Glutamatergic neuron (in vitro differentiated cells): ENCODE results near the gene CCDC116. TPM values are rescaled to one million over a fixed set of nuclear protein-coding genes. Genes with fewer than 3 reads are reported as not detected.

ENCODE experiments used
- DNase-seq: peaks from one replicate; pipeline ENCODE4 v3.0.0; 2022
- H3K27ac Mint-ChIP-seq: one replicate; pipeline ENCODE4 v1.8.0; 2020; ENCODE audit warnings: mild to moderate bottlenecking, mixed read lengths, inconsistent platforms; ENCODE audit not compliant: unreplicated experiment
- H3K27me3 Mint-ChIP-seq: one replicate; pipeline ENCODE4 v1.8.0; 2020; ENCODE audit warnings: mild to moderate bottlenecking, moderate library complexity, mixed read lengths, inconsistent platforms; ENCODE audit not compliant: unreplicated experiment
- H3K36me3 Mint-ChIP-seq: one replicate; pipeline ENCODE4 v1.8.0; 2020; ENCODE audit warnings: mild to moderate bottlenecking, mixed read lengths, inconsistent platforms; ENCODE audit not compliant: unreplicated experiment
- H3K4me1 Mint-ChIP-seq: one replicate; pipeline ENCODE4 v1.8.0; 2020; ENCODE audit warnings: mild to moderate bottlenecking, low read depth, mixed read lengths, inconsistent platforms; ENCODE audit not compliant: unreplicated experiment
- H3K4me3 Mint-ChIP-seq: one replicate; pipeline ENCODE4 v1.8.0; 2020; ENCODE audit warnings: mild to moderate bottlenecking, mixed read lengths, inconsistent platforms; ENCODE audit not compliant: unreplicated experiment
- H3K9me3 Mint-ChIP-seq: one replicate; pipeline ENCODE4 v1.8.0; 2020; ENCODE audit warnings: mild to moderate bottlenecking, moderate library complexity, mixed read lengths, inconsistent platforms; ENCODE audit not compliant: unreplicated experiment
- total RNA-seq: library from RNA; stranded (reverse); fragmentation: NEBNext Ultra II Directional; extraction: Animal tissue kit (Norgen Biotek cat#: 25700); gene quantifications from one replicate; pipeline ENCODE4 v1.2.1, GENCODE V29; 2021; ENCODE audit not compliant: unreplicated experiment
- TF ChIP-seq, protein P1 (sequence below): fragments of 200-600 bp; sonication (generic); IDR thresholded peaks from one replicate; pipeline ENCODE4 v1.5.0; 2021; ENCODE audit not compliant: partially characterized antibody, unreplicated experiment

The CCDC116 gene
- total RNA-seq, 1 donor from 2014 or later: 0.71 TPM

DNA sequence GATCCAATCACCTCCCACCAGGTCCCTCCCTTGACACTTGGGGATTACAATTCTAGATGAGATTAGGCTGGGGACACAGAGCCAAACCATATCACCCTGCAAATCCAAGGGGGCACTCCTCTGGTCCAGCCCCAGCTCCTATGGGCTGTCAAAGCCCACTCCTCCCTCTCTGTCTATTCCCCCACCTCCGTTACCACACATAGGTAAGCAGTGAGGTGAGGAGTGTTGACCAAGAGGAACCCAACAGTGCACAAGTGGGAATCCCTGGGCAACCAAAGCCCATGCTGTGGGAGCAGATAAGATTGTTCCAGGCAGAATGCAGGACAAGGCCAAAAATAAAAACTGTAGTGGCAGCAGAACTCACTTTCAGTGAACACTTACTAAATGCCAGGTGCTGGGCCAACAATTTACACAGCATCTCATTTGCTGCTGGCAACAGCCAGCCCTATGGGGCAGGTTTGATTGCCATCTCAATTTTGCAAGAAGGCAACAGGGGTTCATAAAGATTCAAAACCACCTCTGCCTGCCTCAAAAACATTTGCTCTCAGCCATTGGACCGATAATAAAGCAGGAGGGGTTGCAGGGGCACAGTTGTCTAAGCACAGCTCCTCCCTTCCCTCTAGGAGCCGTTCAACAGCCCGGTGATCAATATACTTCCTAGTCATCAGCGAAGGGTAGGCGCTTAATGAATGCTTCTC lies 18.4 kb downstream of the CCDC116 start:
- peaks cover 17% of the 10 kb centered on the region for H3K4me1 Mint-ChIP-seq
- H3K4me3 Mint-ChIP-seq: peak overlapping the region; percentile 95
- H3K9me3 Mint-ChIP-seq: peaks cover 9% of the 10 kb centered on the region
- peaks cover 9% of the 10 kb centered on the region for H3K27me3 Mint-ChIP-seq
- TF ChIP-seq, protein P1, sequence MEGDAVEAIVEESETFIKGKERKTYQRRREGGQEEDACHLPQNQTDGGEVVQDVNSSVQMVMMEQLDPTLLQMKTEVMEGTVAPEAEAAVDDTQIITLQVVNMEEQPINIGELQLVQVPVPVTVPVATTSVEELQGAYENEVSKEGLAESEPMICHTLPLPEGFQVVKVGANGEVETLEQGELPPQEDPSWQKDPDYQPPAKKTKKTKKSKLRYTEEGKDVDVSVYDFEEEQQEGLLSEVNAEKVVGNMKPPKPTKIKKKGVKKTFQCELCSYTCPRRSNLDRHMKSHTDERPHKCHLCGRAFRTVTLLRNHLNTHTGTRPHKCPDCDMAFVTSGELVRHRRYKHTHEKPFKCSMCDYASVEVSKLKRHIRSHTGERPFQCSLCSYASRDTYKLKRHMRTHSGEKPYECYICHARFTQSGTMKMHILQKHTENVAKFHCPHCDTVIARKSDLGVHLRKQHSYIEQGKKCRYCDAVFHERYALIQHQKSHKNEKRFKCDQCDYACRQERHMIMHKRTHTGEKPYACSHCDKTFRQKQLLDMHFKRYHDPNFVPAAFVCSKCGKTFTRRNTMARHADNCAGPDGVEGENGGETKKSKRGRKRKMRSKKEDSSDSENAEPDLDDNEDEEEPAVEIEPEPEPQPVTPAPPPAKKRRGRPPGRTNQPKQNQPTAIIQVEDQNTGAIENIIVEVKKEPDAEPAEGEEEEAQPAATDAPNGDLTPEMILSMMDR: no peak
- no peaks in the 10 kb centered on the region for H3K36me3 Mint-ChIP-seq
- DNase-seq: peak; percentile 51
- peak overlapping the region; percentile 98 for H3K27ac Mint-ChIP-seq

DNA sequence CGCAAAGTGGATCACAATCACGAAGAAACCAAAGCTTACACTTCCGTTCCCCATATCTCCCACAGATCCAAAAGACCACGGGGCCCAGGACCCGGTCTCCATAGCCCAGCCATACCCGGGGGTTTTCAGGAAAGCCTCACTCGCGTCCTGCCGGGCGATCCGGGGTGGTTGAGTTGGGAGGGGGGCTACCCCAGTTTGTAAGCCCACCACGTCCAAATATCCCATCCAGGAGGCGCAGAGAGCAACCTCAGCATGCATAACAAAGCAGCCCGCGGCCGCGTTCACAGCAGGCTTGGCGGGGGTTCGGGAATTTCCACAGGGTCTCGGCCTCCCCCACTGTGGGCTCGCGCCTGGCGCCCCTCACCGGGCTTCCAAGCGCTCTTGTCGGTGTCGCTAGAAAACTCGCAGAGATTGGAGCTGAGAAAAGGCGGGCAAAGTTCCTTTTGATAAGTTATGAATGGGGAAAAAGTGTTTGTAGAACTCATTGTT lies 19.0 kb downstream of the CCDC116 start:
- Mint-ChIP-seq H3K36me3 (no peaks in the 10 kb centered on the region), H3K27ac (peak overlapping the region; percentile 98), H3K9me3 (peaks cover 12% of the 10 kb centered on the region), H3K4me3 (peak overlapping the region; percentile 95), H3K4me1 (peaks cover 15% of the 10 kb centered on the region), H3K27me3 (peaks cover 9% of the 10 kb centered on the region)
- TF ChIP-seq, protein P1: no peak
- no peak for DNase-seq

DNA sequence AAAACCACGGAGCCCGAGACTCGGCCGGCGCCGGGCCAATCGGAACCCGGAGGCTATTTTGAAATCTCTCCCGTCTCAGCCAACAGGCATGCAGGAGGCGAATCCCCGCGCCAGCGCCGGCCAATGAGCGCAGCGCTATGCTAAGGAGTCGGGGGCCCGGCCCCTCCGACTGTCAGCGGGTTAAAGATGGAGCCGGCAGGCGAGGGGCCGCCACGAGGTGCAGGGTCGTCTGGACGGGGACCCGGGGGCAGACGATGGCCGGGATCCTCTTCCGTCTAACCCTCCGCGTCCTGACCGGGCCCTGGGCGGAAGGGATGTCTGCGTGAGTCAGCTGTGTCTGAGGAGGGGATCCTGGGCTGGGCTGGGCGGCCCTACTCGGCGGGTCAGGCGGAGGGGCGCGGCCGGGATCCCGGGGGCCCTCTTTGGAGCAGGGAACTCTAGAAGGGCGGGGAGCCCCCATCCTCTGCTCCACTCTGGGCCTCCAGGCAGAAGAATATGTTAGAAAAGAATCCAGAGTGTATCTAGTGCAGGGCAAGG lies 19.5 kb downstream of the CCDC116 start:
- Mint-ChIP-seq H3K4me1 (peaks cover 14% of the 10 kb centered on the region), H3K9me3 (peaks cover 12% of the 10 kb centered on the region)
- TF ChIP-seq, protein P1: no peak

DNA sequence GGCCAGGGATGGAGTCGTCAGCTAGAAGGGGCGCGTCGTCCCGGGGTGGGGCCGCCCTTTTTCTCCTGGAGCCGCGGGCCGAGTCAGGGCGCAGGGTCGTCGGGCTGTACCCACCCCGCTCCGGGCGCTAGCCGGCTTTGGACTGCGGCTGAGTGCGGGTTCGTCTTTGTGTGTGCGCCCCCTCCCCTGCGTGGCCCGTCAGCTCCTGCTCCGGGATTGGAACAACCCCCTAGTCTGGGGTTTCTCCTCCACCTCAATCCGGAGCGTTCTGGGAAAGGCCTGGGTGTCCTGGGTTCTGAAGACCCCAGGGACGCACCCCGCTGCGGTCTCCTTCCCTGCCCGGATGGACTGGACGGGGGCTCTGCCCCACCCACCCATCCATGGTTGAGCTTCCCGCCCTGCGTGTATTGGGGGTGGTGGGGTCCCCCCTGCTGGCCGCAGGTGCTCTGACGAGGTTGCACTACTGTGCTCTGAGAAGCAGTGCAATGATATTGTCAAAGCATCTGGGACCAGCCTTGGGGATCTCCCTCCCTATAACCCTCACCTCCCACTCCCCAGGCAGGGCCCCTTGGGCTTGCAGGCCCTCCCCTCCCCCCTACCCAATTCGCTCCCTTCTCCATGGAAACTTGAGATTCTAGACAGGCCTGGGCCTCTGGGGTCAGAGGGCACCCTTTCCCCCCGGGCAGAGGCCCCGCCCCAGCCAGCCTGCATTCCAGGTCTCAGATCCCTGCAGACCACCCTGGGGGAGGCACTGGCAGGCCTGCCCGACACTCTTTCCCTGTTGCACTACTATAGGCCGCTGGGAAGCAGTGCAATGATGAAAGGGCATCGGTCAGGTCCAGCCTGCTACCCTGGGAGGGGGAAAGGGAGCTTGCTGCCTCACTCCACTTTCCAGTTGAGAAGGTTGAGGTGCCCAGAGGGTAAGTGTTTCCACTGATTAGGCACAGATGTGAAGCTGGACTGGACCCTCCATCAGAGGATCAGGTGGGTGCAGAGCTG lies 20.3 kb downstream of the CCDC116 start:
- Mint-ChIP-seq H3K27ac (peak overlapping the region; percentile 98), H3K4me3 (peak overlapping the region; percentile 95)
- peak; percentile 37 for DNase-seq

More for the DNA sequence above, 19.5 kb downstream of the CCDC116 start:
- Mint-ChIP-seq H3K36me3 (no peaks in the 10 kb centered on the region), H3K27me3 (peaks cover 12% of the 10 kb centered on the region), H3K4me3 (peak overlapping the region; percentile 95), H3K27ac (peak overlapping the region; percentile 98)
- peak; percentile 94 for DNase-seq

More for the DNA sequence above, 20.3 kb downstream of the CCDC116 start:
- Mint-ChIP-seq H3K36me3 (no peaks in the 10 kb centered on the region), H3K4me1 (peaks cover 14% of the 10 kb centered on the region), H3K27me3 (peaks cover 13% of the 10 kb centered on the region), H3K9me3 (peaks cover 13% of the 10 kb centered on the region)
- TF ChIP-seq, protein P1: no peak
